ENCODE results near the gene TRIM28.

Gene TRIM28

DNA sequence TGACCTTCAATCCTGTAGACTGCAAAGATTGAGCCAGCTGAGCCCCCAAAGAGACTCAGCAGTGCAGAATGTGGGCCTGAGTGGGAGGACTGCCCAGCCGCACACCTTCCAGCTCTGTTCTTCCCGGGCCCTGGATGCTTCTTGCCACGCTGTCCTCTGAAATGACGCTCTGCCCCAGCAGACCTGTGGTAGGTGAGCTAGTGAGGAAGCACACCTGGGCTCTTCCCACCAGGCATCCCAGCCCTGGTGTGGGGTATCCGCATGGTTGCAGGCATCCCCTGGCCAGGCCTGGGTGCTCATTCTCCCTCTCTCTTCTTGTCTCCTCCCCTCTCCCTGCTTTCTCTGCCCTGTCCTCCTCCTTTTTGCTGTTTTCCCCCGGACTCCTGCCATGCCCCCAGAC, 39.1 kb downstream of the TRIM28 start:
- Histone ChIP-seq H3K4me1 (ENCODE audit: insufficient read depth, insufficient read length) (no peaks in the 10 kb centered on the region), H3K4me3 (ENCODE audit: insufficient read length, low read depth) (no peak overlapping the region)

DNA sequence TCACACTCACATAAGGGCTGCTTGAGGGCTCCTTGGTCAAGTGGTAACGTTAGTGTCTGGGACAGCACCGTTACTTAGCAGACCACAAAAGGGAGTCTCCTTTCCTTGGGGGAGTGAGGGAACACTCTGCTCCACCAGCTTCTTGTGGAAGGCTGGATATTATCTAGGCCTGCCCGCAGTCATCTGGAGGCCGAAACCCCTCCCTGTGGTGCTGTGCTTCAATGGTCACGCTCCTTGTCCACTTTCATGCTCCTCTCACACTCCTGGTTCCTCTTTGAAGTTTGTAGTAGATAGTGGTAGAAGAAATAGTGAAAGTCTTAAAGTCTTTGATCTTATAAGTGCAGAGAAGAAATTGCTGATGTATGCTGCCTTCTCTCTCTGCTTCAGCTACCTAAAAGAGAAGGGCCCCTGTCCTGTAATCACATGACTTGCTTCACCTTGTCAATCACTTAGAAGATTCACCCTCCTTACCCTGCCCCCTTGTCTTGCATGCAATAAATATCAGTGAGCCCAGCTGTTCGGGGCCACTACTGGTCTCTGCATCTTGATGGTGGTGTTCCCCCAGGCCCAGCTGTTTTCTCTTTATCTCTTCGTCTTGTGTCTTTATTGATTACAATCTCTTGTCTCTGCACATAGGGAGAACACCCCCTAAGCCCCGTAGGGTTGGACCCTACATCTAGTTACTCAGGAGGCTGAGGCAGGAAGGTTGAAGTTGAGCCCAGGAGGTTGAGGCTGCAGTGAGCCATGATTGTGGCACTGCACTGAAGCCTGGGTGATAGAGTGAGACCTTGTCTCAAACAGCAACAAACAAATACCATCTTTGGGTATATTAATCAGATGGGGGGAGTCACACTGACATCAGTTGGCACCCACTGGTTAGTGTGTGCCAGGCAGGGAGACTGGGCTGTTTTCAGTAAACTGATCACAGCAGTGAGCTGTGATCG, 40.9 kb downstream of the TRIM28 start:
- H3K4me1 ChIP-seq (ENCODE audit: insufficient read depth, insufficient read length): no peaks in the 10 kb centered on the region
- no peak overlapping the region for H3K4me3 ChIP-seq (ENCODE audit: insufficient read length, low read depth)
- no peak overlapping the region for H3K9ac ChIP-seq (ENCODE audit: insufficient read length, low read depth)
- no peak for DNase-seq (ENCODE audit: low read depth, low spot score)
- no peaks in the 10 kb centered on the region for H3K9me3 ChIP-seq (ENCODE audit: insufficient read depth, low read length)
- peaks cover 30% of the 10 kb centered on the region for H3K36me3 ChIP-seq (ENCODE audit: insufficient read depth, insufficient read length, low read length)
- TF ChIP-seq YY1 (IDR thresholded peaks at IDR 0.05; ENCODE audit: insufficient read depth, insufficient read length) (no peak), SUZ12 (IDR thresholded peaks at IDR 0.05; ENCODE audit: extremely low read depth, insufficient read depth, insufficient read length) (no peak), ZNF274 (IDR thresholded peaks at IDR 0.05; ENCODE audit: low read depth, low read length) (no peak)
- H3K27me3 ChIP-seq (ENCODE audit: insufficient read depth, insufficient read length): no peaks in the 10 kb centered on the region

More for the DNA sequence above, 39.1 kb downstream of the TRIM28 start:
- no peak for TF ChIP-seq ZNF274 (IDR thresholded peaks at IDR 0.05; ENCODE audit: low read depth, low read length)
- TF ChIP-seq SUZ12 (IDR thresholded peaks at IDR 0.05; ENCODE audit: extremely low read depth, insufficient read depth, insufficient read length): no peak
- no peak for TF ChIP-seq YY1 (IDR thresholded peaks at IDR 0.05; ENCODE audit: insufficient read depth, insufficient read length)
- DNase-seq (ENCODE audit: low read depth, low spot score): no peak
- Histone ChIP-seq H3K9me3 (ENCODE audit: insufficient read depth, low read length) (no peaks in the 10 kb centered on the region), H3K36me3 (ENCODE audit: insufficient read depth, insufficient read length, low read length) (peaks cover 33% of the 10 kb centered on the region), H3K27me3 (ENCODE audit: insufficient read depth, insufficient read length) (no peaks in the 10 kb centered on the region), H3K9ac (ENCODE audit: insufficient read length, low read depth) (no peak overlapping the region)

DNA sequence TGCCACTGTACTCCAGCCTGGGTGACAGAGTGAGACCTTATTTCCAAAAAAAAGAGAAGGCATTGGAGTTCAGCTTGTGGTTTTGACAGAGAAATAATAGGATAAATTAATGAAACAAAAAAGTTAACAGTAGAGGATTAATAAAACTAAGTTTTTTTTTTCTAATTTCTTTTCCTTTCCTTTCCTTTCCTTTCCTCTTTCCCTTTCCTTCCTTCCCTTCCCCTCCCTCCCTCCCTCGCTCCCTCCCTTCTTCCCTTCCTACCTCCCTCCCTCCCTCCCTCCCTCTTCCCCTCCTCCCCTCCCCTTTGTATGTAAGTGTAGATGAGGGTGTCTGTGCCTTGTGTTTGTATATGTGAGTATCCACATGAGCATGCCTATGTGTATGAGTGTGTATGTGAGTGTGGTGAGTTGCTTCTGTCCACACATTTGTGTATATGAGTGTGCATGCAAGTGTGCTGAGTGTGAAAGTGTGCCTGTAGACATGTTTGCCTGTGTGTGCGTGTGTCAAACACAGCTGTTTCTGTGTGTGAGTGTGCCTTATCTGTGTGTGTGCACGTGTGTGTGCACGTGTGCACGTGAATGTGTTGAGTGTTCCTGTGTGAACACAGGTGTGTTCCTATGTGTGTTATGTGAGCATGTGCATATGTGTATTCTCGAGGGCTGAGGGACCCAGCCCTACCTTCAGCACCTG, 41.7 kb downstream of the TRIM28 start:
- H3K36me3 ChIP-seq (ENCODE audit: insufficient read depth, insufficient read length, low read length): peaks cover 30% of the 10 kb centered on the region
- no peak overlapping the region for H3K4me3 ChIP-seq (ENCODE audit: insufficient read length, low read depth)
- no peak for TF ChIP-seq ZNF274 (IDR thresholded peaks at IDR 0.05; ENCODE audit: low read depth, low read length)
- TF ChIP-seq YY1 (IDR thresholded peaks at IDR 0.05; ENCODE audit: insufficient read depth, insufficient read length): no peak
- no peak for TF ChIP-seq SUZ12 (IDR thresholded peaks at IDR 0.05; ENCODE audit: extremely low read depth, insufficient read depth, insufficient read length)
- H3K9ac ChIP-seq (ENCODE audit: insufficient read length, low read depth): no peak overlapping the region
- no peaks in the 10 kb centered on the region for H3K27me3 ChIP-seq (ENCODE audit: insufficient read depth, insufficient read length)
- no peak for DNase-seq (ENCODE audit: low read depth, low spot score)
- no peaks in the 10 kb centered on the region for H3K9me3 ChIP-seq (ENCODE audit: insufficient read depth, low read length)
- no peaks in the 10 kb centered on the region for H3K4me1 ChIP-seq (ENCODE audit: insufficient read depth, insufficient read length)

DNA sequence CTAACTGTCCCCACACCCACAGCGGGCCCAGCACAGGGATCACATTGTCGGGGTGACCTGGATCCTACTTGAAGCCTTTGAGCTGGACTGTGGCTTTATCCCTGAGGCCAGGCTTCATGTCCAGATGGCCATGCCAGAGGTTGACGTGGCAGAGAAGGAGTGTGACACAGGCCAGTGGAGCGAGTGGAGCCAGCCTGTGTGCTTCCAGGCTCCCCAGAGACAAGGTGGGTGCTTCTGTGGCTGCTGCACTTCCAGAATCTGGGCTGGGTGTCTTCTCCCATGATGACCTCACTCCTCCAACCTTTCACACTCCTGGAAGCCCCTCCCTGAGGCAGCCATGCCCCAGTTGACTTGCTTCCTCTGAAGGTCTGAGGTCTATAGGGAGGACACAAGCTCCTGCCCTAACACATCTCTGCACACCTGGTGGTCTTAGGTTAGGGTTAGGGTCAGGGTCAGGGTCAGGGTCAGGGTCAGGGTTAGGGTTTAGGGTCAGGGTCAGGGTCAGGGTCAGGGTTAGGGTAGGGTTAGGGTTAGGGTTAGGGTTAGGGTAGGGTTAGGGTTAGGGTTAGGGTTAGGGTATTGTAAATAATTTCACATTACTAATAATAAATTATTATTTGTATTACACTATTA, 42.4 kb downstream of the TRIM28 start:
- H3K9ac ChIP-seq (ENCODE audit: insufficient read length, low read depth): no peak overlapping the region
- H3K4me1 ChIP-seq (ENCODE audit: insufficient read depth, insufficient read length): no peaks in the 10 kb centered on the region
- no peaks in the 10 kb centered on the region for H3K27me3 ChIP-seq (ENCODE audit: insufficient read depth, insufficient read length)
- H3K4me3 ChIP-seq (ENCODE audit: insufficient read length, low read depth): no peak overlapping the region
- H3K36me3 ChIP-seq (ENCODE audit: insufficient read depth, insufficient read length, low read length): peaks cover 30% of the 10 kb centered on the region
- DNase-seq (ENCODE audit: low read depth, low spot score): no peak
- TF ChIP-seq YY1 (IDR thresholded peaks at IDR 0.05; ENCODE audit: insufficient read depth, insufficient read length) (no peak), ZNF274 (IDR thresholded peaks at IDR 0.05; ENCODE audit: low read depth, low read length) (no peak), SUZ12 (IDR thresholded peaks at IDR 0.05; ENCODE audit: extremely low read depth, insufficient read depth, insufficient read length) (no peak)
- no peaks in the 10 kb centered on the region for H3K9me3 ChIP-seq (ENCODE audit: insufficient read depth, low read length)

All from NT2/D1 (cell line).